HepG2 (cell line): ENCODE data around the gene ERFL. TPM values are rescaled to one million over a fixed set of nuclear protein-coding genes. Genes with fewer than 3 reads are reported as not detected.
A peak's percentile ranks its signal among the peaks of the same experiment; 100 is the strongest.

Experiments
- CCDC6 ChIP-seq: sonication (generic); formaldehyde crosslinking; IDR thresholded peaks from 2 replicates; pipeline ENCODE4 v1.8.1; 2022; ENCODE audit warnings: mild to moderate bottlenecking, missing genetic modification reagents, moderate library complexity
- GTF3A ChIP-seq: sonication (generic); formaldehyde crosslinking; conservative IDR thresholded peaks from 2 replicates; pipeline ENCODE4 v1.4.0; 2020; ENCODE audit warnings: mild to moderate bottlenecking, missing genetic modification reagents
- HDAC6 ChIP-seq: fragments of 200-600 bp; sonication (generic); IDR thresholded peaks from 2 replicates; pipeline ENCODE4 v1.7.0; 2017; ENCODE audit warnings: mild to moderate bottlenecking, antibody characterized with exemption, low read length, low read depth
- HNRNPH1 ChIP-seq: fragments of 200-400 bp; formaldehyde crosslinking; optimal IDR thresholded peaks from 2 replicates; pipeline ENCODE3; 2017; ENCODE audit warnings: mild to moderate bottlenecking, low read depth, low read length
- KDM2A ChIP-seq: sonication (generic); formaldehyde crosslinking; IDR thresholded peaks from 2 replicates; pipeline ENCODE4 v1.4.0; 2020; ENCODE audit warnings: low read depth, missing genetic modification reagents, borderline replicate concordance
- RAD21 ChIP-seq: fragments of 450-650 bp; formaldehyde crosslinking; IDR thresholded peaks from 2 replicates; pipeline ENCODE4 v1.5.0; 2020; ENCODE audit warnings: mild to moderate bottlenecking
- TBP ChIP-seq: sonication (generic); formaldehyde crosslinking; IDR thresholded peaks from 2 replicates; pipeline ENCODE4 v1.5.0; 2020; ENCODE audit warnings: missing genetic modification reagents
- THYN1 ChIP-seq: sonication (generic); formaldehyde crosslinking; IDR thresholded peaks from 2 replicates; pipeline ENCODE4 v1.8.1; 2023; ENCODE audit warnings: low read depth, mild to moderate bottlenecking, moderate library complexity, missing genetic modification reagents, borderline replicate concordance
- ZMYM3 ChIP-seq: sonication (generic); formaldehyde crosslinking; IDR thresholded peaks from 2 replicates; pipeline ENCODE4 v1.5.1; 2020; ENCODE audit warnings: mild to moderate bottlenecking, missing genetic modification reagents
- ZMYM4 ChIP-seq: sonication (generic); formaldehyde crosslinking; IDR thresholded peaks from 2 replicates; pipeline ENCODE4 v1.8.1; 2023; ENCODE audit warnings: mild to moderate bottlenecking, missing genetic modification reagents
- ZNF224 ChIP-seq: sonication (generic); formaldehyde crosslinking; IDR thresholded peaks from 2 replicates; pipeline ENCODE4 v1.5.0; 2020; ENCODE audit warnings: mild to moderate bottlenecking, missing genetic modification reagents
- ZNF629 ChIP-seq: sonication (generic); formaldehyde crosslinking; conservative IDR thresholded peaks from 2 replicates; pipeline ENCODE4 v1.5.0; 2020; ENCODE audit warnings: missing genetic modification reagents
- ZNF7 ChIP-seq: IDR thresholded peaks from 2 replicates; pipeline ENCODE4 v1.6.1; 2016; ENCODE audit warnings: missing biosample characterization, missing genetic modification reagents
- ZNF724P ChIP-seq: sonication (generic); formaldehyde crosslinking; IDR thresholded peaks from 2 replicates; pipeline ENCODE4 v1.8.0; 2022; ENCODE audit warnings: missing genetic modification reagents, borderline replicate concordance
- ZNF773 ChIP-seq: sonication (generic); formaldehyde crosslinking; IDR thresholded peaks from 2 replicates; pipeline ENCODE4 v1.4.0; 2020; ENCODE audit warnings: missing genetic modification reagents, borderline replicate concordance
- ZNF781 ChIP-seq: sonication (generic); formaldehyde crosslinking; IDR thresholded peaks from 2 replicates; pipeline ENCODE4 v1.5.1; 2020; ENCODE audit warnings: borderline replicate concordance, mild to moderate bottlenecking, missing genetic modification reagents; ENCODE audit errors: not compliant biosample characterization
- polyA plus RNA-seq, 8 experiments: library from polyadenylated mRNA; depleted of rRNA in 3 of 8; stranded (reverse) in 7 of 8; unstranded in 1 of 8; fragments of >200 nt; fragmentation: Illumina TruSeq in 4 of 8; extraction: Trizol in 4 of 8; gene quantifications; 2 replicates each; pipeline versions ENCODE4 v1.2.1 to v1.2.3, GENCODE V29; 2011 to 2016; ENCODE audit warnings: low read depth in 4 of 8, missing spikeins in 1 of 8, mixed read lengths in 1 of 8; ENCODE audit not compliant: insufficient read depth in 1 of 8
- total RNA-seq, 5 experiments: library from RNA; depleted of rRNA; stranded (reverse); fragments of >200 nt; fragmentation: Illumina TruSeq; extraction: Trizol; gene quantifications; 2 replicates each; pipeline ENCODE4 v1.2.3, GENCODE V29; 2016; ENCODE audit warnings: low read depth in 1 of 5
- TF ChIP-seq, protein P1 (sequence below): sonication (generic); formaldehyde crosslinking; IDR thresholded peaks from 2 replicates; pipeline ENCODE4 v1.8.1; 2022; ENCODE audit warnings: mild to moderate bottlenecking, missing genetic modification reagents
- TF ChIP-seq, protein P2 (sequence below): sonication (generic); formaldehyde crosslinking; IDR thresholded peaks from 2 replicates; pipeline ENCODE4 v1.4.0; 2020; ENCODE audit warnings: mild to moderate bottlenecking, missing genetic modification reagents, borderline replicate concordance
- TF ChIP-seq, protein P3 (sequence below): sonication (generic); formaldehyde crosslinking; IDR thresholded peaks from 2 replicates; pipeline ENCODE4 v1.4.0; 2020; ENCODE audit warnings: missing genetic modification reagents, low read depth, mild to moderate bottlenecking, borderline replicate concordance
- TF ChIP-seq, protein P4 (sequence below): sonication (generic); formaldehyde crosslinking; IDR thresholded peaks from 2 replicates; pipeline ENCODE4 v1.4.0; 2020; ENCODE audit warnings: mild to moderate bottlenecking, low read depth, missing genetic modification reagents

Gene ERFL
- total and polyA plus RNA-seq, 2 of the 13 experiments (the other 11 are each of a cell fraction or from before 2014, with no cell fraction given): not detected

DNA sequence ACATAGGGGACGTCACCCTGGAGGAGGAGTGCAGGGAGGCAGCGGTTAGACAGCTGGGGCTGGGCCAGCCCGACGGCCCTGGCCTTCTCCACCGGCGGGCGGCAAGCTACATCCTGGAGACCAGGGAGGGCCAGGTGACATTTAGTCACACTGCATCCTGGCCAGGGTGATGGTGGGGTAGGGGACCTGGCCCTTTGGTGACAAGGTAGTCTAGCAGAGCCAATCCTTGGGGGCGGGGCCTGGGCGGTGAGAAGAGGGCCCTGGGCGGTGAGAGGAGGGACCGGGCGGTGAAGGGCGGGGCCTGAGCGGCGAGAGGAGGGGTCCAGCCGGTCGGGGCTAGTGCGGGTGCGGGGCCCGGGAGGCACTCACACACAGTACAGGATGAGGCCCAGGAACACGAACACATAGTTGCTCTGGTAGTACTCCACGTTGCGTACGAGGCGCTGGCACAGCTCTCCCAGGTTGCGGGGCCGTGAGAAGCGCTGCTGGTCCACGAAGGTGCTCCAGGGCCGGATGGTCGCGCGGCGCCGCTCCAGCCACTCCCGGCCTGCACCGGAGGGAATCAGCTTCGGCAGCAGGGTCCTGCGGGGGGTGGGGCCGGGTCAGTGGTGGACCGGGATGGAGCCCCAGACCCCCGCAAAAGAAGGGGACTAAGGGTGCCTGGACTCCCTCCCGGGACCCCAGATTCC, 30.3 kb upstream of the ERFL start (continued):
- TF ChIP-seq, protein P1, sequence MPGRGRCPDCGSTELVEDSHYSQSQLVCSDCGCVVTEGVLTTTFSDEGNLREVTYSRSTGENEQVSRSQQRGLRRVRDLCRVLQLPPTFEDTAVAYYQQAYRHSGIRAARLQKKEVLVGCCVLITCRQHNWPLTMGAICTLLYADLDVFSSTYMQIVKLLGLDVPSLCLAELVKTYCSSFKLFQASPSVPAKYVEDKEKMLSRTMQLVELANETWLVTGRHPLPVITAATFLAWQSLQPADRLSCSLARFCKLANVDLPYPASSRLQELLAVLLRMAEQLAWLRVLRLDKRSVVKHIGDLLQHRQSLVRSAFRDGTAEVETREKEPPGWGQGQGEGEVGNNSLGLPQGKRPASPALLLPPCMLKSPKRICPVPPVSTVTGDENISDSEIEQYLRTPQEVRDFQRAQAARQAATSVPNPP (CRISPR knock-in tag): no peak
- no peak for TF ChIP-seq ZMYM3 (CRISPR knock-in tag)
- no peak for TF ChIP-seq ZNF773 (CRISPR knock-in tag)
- TF ChIP-seq RAD21: no peak
- no peak for TF ChIP-seq ZNF224
- TF ChIP-seq ZNF724P (CRISPR knock-in tag): peak; percentile 70
- no peak for TF ChIP-seq HDAC6
- TF ChIP-seq, protein P2, sequence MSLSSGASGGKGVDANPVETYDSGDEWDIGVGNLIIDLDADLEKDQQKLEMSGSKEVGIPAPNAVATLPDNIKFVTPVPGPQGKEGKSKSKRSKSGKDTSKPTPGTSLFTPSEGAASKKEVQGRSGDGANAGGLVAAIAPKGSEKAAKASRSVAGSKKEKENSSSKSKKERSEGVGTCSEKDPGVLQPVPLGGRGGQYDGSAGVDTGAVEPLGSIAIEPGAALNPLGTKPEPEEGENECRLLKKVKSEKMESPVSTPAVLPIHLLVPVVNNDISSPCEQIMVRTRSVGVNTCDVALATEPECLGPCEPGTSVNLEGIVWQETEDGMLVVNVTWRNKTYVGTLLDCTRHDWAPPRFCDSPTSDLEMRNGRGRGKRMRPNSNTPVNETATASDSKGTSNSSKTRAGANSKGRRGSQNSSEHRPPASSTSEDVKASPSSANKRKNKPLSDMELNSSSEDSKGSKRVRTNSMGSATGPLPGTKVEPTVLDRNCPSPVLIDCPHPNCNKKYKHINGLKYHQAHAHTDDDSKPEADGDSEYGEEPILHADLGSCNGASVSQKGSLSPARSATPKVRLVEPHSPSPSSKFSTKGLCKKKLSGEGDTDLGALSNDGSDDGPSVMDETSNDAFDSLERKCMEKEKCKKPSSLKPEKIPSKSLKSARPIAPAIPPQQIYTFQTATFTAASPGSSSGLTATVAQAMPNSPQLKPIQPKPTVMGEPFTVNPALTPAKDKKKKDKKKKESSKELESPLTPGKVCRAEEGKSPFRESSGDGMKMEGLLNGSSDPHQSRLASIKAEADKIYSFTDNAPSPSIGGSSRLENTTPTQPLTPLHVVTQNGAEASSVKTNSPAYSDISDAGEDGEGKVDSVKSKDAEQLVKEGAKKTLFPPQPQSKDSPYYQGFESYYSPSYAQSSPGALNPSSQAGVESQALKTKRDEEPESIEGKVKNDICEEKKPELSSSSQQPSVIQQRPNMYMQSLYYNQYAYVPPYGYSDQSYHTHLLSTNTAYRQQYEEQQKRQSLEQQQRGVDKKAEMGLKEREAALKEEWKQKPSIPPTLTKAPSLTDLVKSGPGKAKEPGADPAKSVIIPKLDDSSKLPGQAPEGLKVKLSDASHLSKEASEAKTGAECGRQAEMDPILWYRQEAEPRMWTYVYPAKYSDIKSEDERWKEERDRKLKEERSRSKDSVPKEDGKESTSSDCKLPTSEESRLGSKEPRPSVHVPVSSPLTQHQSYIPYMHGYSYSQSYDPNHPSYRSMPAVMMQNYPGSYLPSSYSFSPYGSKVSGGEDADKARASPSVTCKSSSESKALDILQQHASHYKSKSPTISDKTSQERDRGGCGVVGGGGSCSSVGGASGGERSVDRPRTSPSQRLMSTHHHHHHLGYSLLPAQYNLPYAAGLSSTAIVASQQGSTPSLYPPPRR (CRISPR knock-in tag): no peak
- no peak for TF ChIP-seq ZNF629 (CRISPR knock-in tag)
- TF ChIP-seq CCDC6 (CRISPR knock-in tag): no peak
- TF ChIP-seq ZNF781 (CRISPR knock-in tag): peak; percentile 48
- no peak for TF ChIP-seq ZMYM4 (CRISPR knock-in tag)
- TF ChIP-seq GTF3A (CRISPR knock-in tag): no peak
- TF ChIP-seq, protein P3, sequence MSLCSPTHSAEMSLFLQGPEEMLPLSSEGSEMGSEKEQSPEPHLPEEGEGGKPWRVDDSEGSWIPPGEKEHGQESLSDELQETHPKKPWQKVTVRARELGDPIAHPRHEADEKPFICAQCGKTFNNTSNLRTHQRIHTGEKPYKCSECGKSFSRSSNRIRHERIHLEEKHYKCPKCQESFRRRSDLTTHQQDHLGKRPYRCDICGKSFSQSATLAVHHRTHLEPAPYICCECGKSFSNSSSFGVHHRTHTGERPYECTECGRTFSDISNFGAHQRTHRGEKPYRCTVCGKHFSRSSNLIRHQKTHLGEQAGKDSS (CRISPR knock-in tag): no peak
- TF ChIP-seq THYN1 (CRISPR knock-in tag): no peak
- peak; percentile 12; the same call in 1 of the 2 replicates for TF ChIP-seq KDM2A (CRISPR knock-in tag)
- TF ChIP-seq ZNF7: no peak
- TF ChIP-seq TBP (CRISPR knock-in tag): no peak
- TF ChIP-seq, protein P4, sequence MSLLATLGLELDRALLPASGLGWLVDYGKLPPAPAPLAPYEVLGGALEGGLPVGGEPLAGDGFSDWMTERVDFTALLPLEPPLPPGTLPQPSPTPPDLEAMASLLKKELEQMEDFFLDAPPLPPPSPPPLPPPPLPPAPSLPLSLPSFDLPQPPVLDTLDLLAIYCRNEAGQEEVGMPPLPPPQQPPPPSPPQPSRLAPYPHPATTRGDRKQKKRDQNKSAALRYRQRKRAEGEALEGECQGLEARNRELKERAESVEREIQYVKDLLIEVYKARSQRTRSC (CRISPR knock-in tag): no peak
- TF ChIP-seq HNRNPH1: no peak
